ENCODE measurements around the gene PLCL2.
A peak's percentile ranks its signal among the peaks of the same experiment; 100 is the strongest.

Gene PLCL2

DNA sequence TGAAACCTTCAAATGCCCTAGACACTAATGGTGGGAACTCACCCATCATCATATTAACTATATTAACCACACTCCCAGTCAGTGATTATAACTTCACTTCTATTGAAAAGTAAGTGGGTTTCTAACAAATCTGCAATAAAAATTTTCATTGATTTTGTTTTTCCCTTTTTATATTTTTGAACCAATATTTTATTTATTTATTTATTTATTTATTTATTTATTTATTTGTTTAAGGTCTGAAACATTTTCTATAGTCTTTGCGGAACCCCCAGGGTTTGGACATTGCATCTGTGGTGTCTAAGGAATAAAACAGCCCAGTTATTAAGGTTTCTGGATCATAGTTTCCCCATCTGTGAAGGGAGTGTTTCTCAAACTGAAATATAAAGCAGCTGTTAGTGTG, 16.2 kb upstream of the PLCL2 start:
- no peak for FAIRE-seq
- no peak for TF ChIP-seq POLR2A (IDR thresholded peaks at IDR 0.05; ENCODE audit: low read depth, low read length)
- TF ChIP-seq POLR2AphosphoS5 (IDR thresholded peaks at IDR 0.05; ENCODE audit: low read depth, low read length) = no peak
- no peak for TF ChIP-seq TAF1 (IDR thresholded peaks at IDR 0.05; ENCODE audit: borderline replicate concordance, low read depth, low read length)

DNA sequence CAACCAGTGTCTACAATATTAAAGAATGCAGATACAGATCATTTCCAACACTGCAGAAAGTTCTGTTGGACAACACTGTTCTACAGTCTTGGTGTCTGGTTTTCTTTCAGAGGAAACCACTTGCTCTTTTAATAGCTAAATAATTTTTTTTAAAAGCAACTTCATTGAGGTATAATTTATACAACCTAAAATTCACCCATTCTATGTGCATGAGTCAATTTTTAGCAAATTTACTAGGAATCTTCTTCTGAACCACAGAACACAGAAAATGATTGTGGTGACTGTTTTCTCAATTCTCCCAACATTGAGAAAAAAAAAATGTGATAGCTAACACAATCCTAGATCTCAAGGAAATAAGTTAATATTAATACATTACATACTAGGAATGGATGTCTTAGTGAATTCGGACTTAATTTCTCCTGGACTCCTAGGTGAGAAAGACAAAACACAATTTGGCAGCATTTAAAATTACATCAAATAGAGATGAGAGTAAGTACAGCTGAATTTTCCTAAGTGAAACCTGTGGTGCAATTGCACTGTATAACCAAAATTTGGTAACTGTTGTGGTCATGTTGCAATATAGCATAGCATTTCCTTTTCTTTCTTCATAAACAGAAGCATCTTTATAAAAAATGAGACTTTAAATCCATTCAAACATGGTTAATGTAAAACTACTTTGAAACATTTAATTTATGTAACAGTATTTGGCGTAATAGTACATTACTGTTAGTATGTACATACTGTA, 15.3 kb upstream of the PLCL2 start:
- no peak for TF ChIP-seq POLR2AphosphoS5 (IDR thresholded peaks at IDR 0.05; ENCODE audit: low read depth, low read length)
- TF ChIP-seq POLR2A (IDR thresholded peaks at IDR 0.05; ENCODE audit: low read depth, low read length) = no peak
- TF ChIP-seq TAF1 (IDR thresholded peaks at IDR 0.05; ENCODE audit: borderline replicate concordance, low read depth, low read length) = no peak
- DNase-seq (ENCODE audit: insufficient read length) (no peak), FAIRE-seq (no peak)

More for the DNA sequence above, 16.2 kb upstream of the PLCL2 start:
- DNase-seq (ENCODE audit: insufficient read length) = no peak

DNA sequence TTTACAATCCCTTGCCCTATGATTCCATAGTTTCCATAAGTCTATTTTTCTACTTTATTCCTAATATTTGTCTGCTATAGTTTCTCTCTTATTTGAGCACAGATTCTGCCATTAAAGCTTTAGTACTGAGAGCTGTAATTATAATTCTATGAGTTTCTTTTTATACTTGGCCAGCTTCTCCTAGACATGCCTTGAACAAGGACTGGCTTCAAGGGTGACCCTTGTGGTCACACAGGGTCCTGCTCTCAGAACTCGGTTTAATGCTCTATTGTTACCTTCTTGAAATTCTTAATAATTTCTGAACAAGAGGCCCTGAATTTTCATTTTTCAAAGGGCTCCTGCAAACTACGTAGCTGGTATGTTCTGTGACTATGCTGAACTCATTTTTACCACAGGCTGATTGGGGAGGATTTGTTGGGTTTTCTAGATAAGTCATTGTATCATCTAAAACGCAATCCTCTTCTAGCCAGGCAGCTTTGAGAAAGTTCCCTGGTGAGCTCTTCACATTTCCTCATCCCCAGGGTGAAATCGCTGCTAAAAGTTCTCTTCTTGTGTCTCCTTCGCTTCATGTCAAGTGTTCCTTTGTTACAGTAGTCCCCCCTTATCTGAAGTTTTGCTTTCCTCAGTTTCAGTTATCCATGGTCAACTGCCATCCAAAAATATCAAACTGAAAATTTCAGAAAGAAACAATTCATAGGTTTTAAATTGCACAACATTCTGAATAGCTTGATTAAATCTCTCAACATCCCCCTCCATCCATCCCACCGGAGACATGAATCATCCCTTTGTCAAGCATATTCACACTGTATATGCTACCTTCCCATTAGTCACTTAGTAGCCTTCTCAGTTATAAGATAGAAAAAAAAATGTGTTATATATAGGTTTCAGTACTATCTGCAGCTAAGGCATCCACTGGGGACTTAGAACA, 12.6 kb upstream of the PLCL2 start:
- TF ChIP-seq TAF1 (IDR thresholded peaks at IDR 0.05; ENCODE audit: borderline replicate concordance, low read depth, low read length) = no peak
- TF ChIP-seq POLR2AphosphoS5 (IDR thresholded peaks at IDR 0.05; ENCODE audit: low read depth, low read length) = no peak
- no peak for TF ChIP-seq POLR2A (IDR thresholded peaks at IDR 0.05; ENCODE audit: low read depth, low read length)
- DNase-seq (ENCODE audit: insufficient read length) = no peak
- no peak for FAIRE-seq

DNA sequence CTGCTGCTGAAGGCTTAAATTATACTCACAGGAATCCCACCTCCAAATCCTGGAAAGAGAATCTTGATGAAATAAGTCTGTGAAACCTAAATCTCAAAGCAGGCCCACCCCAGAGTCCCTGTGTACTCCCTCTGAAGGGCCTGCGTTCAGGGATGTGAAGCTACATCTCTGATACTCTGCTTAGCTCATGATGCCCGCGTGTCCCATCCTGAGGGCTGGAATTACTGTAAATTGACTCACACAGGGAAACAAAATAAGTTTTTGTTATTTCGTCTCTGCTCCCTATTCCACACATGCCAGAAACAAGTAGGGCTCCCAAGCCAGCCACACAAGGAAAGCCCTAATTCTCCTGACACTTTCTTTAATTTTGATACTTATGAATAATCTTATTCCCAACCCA, 10.9 kb upstream of the PLCL2 start:
- no peak for FAIRE-seq
- no peak for TF ChIP-seq POLR2AphosphoS5 (IDR thresholded peaks at IDR 0.05; ENCODE audit: low read depth, low read length)
- no peak for DNase-seq (ENCODE audit: insufficient read length)

DNA sequence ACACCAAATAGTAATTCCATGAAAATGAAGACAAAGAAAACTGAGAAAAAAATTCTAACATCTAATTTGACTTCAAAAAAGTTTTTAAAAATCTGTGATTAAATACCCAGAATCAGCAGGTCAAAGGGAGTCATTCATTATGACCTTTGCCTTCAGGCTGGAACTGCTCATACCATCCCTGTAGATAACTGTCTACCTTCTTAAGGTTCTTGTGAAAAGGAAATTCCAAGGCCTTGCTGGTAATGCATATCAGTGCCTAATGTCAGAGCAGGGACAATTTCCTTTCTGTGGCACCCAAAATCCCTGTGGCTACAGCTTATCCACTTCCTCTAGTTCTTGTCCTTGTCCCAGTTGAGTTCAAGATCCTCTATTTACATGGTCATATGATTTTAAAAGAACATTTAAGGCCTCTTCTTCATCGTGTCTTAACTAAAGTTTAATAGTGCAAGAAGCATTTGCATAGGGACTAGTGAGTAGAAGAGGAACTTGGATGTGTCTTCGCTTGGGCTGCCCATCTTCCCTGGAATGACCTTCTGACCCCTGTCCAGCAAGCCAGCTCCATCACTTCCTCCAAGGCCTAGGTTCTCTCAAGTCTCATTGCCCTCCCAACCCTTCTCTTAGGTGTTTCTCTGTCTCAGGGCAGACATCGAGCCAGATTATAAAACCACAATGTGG, 8.7 kb upstream of the PLCL2 start:
- peak; percentile 81 for FAIRE-seq
- TF ChIP-seq POLR2A (IDR thresholded peaks at IDR 0.05; ENCODE audit: low read depth, low read length) (no peak), POLR2AphosphoS5 (IDR thresholded peaks at IDR 0.05; ENCODE audit: low read depth, low read length) (no peak), TAF1 (IDR thresholded peaks at IDR 0.05; ENCODE audit: borderline replicate concordance, low read depth, low read length) (no peak)
- no peak for DNase-seq (ENCODE audit: insufficient read length)

DNA sequence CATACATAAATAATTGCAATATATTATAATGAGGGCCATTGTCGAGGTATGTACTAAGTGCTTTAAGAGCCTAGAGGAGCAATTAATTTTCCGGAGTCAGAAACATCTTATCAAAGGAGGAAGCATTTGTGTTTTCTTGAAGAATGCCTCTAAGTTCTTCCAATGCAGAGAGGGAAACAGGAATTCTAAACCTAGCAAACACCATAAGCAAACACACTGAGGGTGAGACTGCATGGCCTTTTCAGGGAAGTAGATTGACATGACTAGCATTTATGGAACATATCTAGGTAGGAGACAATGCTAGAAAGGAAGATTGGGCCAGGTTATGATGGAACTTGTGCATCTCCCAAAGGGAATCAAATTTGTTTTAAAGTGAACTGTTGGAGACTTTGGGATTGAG, 7.2 kb upstream of the PLCL2 start:
- TF ChIP-seq POLR2A (IDR thresholded peaks at IDR 0.05; ENCODE audit: low read depth, low read length) = no peak
- TF ChIP-seq POLR2AphosphoS5 (IDR thresholded peaks at IDR 0.05; ENCODE audit: low read depth, low read length) = no peak
- TF ChIP-seq TAF1 (IDR thresholded peaks at IDR 0.05; ENCODE audit: borderline replicate concordance, low read depth, low read length) = no peak
- DNase-seq (ENCODE audit: insufficient read length) (no peak), FAIRE-seq (no peak)

DNA sequence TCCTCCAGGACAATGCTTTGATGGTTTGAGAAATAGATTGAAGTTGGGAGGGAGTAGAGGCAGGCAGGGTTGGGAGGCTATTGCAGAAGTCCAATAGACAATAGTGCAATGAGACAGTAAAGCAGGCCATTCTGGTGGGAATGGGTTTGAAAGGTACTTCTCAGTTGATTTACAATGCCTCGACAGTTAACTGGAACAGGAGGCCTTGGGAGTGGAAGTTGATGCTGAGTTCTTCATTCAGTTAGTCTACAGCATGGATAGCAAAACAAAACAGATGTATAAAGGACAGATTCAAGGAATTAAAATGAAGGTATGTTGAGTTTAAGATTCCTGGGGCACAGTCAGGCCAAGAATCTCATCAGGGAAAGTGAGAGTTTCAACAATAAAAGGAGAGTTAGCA, 6.8 kb upstream of the PLCL2 start:
- DNase-seq (ENCODE audit: insufficient read length) (no peak), FAIRE-seq (no peak)
- TF ChIP-seq POLR2A (IDR thresholded peaks at IDR 0.05; ENCODE audit: low read depth, low read length) (no peak), TAF1 (IDR thresholded peaks at IDR 0.05; ENCODE audit: borderline replicate concordance, low read depth, low read length) (no peak), POLR2AphosphoS5 (IDR thresholded peaks at IDR 0.05; ENCODE audit: low read depth, low read length) (no peak)

DNA sequence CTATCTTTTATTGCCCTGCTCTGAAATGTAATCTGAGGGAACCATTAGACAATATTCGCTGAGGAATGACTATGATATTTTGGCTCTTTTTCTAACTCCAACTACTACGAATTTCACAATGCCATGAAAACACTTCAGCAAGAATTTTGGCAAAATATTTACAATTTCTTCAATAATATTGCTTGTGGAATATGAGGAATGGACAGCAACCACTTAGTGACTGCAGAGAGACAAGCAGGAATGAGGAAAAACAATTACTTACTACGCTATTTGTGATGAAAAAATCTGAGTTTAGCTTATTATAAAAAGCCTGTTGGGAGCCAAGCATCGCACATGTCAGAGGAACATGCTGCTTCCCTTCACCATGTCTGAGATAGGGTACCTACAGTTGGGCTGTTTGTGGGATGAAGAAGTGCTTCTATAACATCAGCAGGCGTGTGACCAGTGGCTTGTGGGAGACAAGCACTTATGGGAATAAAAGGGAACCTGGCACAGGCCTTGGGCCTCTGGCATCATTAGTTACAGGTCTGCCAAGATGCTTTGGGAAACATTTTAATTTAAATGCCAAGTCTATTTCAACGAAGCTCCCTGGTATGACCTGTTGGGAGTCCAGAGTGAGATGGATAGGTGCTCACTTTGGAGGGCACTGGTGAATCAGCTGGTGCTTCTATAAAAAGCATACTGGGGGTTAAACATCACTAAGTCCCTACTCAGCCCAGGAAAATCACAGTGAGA, 2.7 kb upstream of the PLCL2 start:
- no peak for TF ChIP-seq POLR2AphosphoS5 (IDR thresholded peaks at IDR 0.05; ENCODE audit: low read depth, low read length)
- no peak for TF ChIP-seq TAF1 (IDR thresholded peaks at IDR 0.05; ENCODE audit: borderline replicate concordance, low read depth, low read length)
- TF ChIP-seq POLR2A (IDR thresholded peaks at IDR 0.05; ENCODE audit: low read depth, low read length) = no peak
- FAIRE-seq (no peak), DNase-seq (ENCODE audit: insufficient read length) (no peak)

DNA sequence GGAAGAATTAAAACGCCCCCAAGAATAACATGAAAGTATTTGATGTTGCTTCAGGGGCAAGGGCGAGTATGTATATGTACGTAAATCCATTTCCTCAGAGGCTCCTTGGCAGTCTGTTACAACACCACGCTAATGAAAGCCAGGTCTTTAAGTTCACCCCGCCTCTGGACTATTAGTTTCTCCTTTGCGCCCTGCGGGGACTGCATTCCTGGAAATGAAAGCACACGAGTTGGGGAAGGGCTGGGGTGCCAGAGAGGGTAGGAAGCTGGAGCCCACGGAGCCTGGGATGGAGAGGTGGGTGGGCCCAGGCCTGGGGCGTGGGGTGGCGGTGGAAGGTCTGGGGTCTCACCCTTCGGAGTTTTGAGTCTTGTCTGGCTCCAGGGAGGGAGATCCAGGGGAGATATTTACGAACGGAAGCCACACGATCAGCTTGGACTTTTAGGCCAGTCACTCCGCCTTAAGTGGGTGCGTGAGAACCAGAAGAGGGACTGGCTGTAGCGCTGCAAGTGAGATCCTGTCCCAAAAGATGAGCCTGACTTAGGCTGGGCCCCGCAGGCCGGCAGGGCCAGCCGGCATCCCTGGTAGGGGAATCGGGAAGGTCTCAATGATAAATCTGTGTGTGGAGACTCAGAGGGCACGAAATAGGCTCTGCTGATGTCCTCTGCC, 1.6 kb upstream of the PLCL2 start:
- TF ChIP-seq POLR2AphosphoS5 (IDR thresholded peaks at IDR 0.05; ENCODE audit: low read depth, low read length) = no peak
- TF ChIP-seq TAF1 (IDR thresholded peaks at IDR 0.05; ENCODE audit: borderline replicate concordance, low read depth, low read length) = no peak
- no peak for TF ChIP-seq POLR2A (IDR thresholded peaks at IDR 0.05; ENCODE audit: low read depth, low read length)
- no peak for DNase-seq (ENCODE audit: insufficient read length)
- FAIRE-seq = no peak

DNA sequence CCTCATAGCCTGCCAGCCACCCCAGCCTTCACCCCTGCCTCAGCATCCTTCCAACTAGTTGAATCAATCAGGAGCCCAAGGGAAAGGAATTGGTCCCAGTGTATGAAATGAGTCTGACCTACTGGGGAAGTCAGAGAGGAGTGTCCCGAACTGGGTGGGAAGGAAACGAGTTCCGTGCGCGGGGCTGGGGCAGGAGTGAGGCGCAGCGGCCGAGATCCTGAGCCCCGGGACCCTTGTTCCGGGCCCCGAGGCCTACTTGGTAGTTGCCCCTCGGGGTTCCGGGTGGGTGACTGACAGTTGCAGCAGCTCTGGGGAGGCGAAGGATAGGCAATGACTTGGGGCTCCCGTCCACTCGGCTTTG, 1.1 kb upstream of the PLCL2 start:
- FAIRE-seq = no peak
- TF ChIP-seq POLR2A (IDR thresholded peaks at IDR 0.05; ENCODE audit: low read depth, low read length) (no peak), POLR2AphosphoS5 (IDR thresholded peaks at IDR 0.05; ENCODE audit: low read depth, low read length) (no peak), TAF1 (IDR thresholded peaks at IDR 0.05; ENCODE audit: borderline replicate concordance, low read depth, low read length) (no peak)
- peak; percentile 18 for DNase-seq (ENCODE audit: insufficient read length)
